WTC11 (cell line): Measurements from ENCODE around the gene MBP. TPM values are rescaled to one million over a fixed set of nuclear protein-coding genes. Genes with fewer than 3 reads are reported as not detected.
A peak's percentile ranks its signal among the peaks of the same experiment; 100 is the strongest.

Experiments
- ATAC-seq: fragments of 200-7000 bp; cut with Tn5 transposase; 2 replicates; pipeline ENCODE4 v1.10.0; 2021; ENCODE audit warnings: mild to moderate bottlenecking, moderate library complexity
- CTCF ChIA-PET: fragments of 300-600 bp; sonication (Branson Sonifier 250); formaldehyde crosslinking; loops from one replicate; lab custom pipeline; 2021; ENCODE audit warnings: antibody characterized with exemption; lab: Charles Lee
- POLR2A ChIA-PET: fragments of 350-600 bp; sonication (Branson Sonifier 250); formaldehyde crosslinking; loops from one replicate; lab custom pipeline; 2021; ENCODE audit warnings: antibody characterized with exemption; lab: Charles Lee
- DNase-seq: peaks from one replicate; pipeline ENCODE4 v3.0.0; 2021; ENCODE audit warnings: low spot score
- H3K27ac Mint-ChIP-seq: 2 replicates; pipeline ENCODE4 v1.8.0; 2021; ENCODE audit warnings: mixed read lengths
- H3K27me3 Mint-ChIP-seq: 2 replicates; pipeline ENCODE4 v1.8.0; 2021; ENCODE audit warnings: low read depth, mild to moderate bottlenecking, moderate library complexity, mixed read lengths
- H3K36me3 Mint-ChIP-seq: 2 replicates; pipeline ENCODE4 v1.8.0; 2021; ENCODE audit warnings: mixed read lengths
- H3K4me1 Mint-ChIP-seq: 2 replicates; pipeline ENCODE4 v1.8.0; 2022; ENCODE audit warnings: mixed read lengths
- H3K4me3 Mint-ChIP-seq: 2 replicates; pipeline ENCODE4 v1.8.0; 2021; ENCODE audit warnings: mild to moderate bottlenecking, moderate library complexity, mixed read lengths
- H3K9me3 Mint-ChIP-seq: 2 replicates; pipeline ENCODE4 v1.8.0; 2021; ENCODE audit warnings: mixed read lengths
- ATF2 ChIP-seq: sonication (generic); formaldehyde crosslinking; IDR thresholded peaks from 2 replicates; pipeline ENCODE4 v1.8.1; 2022; ENCODE audit warnings: low read depth, missing genetic modification reagents, borderline replicate concordance
- CBFB ChIP-seq: sonication (generic); formaldehyde crosslinking; IDR thresholded peaks from 2 replicates; pipeline ENCODE4 v1.8.1; 2022; ENCODE audit warnings: mild to moderate bottlenecking, low read depth, missing genetic modification reagents
- CDX4 ChIP-seq: fragments of 250-450 bp; sonication (Bioruptor Pico); IDR thresholded peaks from 2 replicates; pipeline ENCODE4 v1.9.0; 2021; ENCODE audit warnings: moderate library complexity, mild to moderate bottlenecking, inconsistent platforms, borderline replicate concordance
- CTCF ChIP-seq: fragments of 200-600 bp; IDR thresholded peaks from 2 replicates; pipeline ENCODE4 v1.8.0; 2022; ENCODE audit warnings: antibody characterized with exemption
- E2F1 ChIP-seq: sonication (generic); formaldehyde crosslinking; IDR thresholded peaks from 2 replicates; pipeline ENCODE4 v1.8.0; 2022; ENCODE audit warnings: mild to moderate bottlenecking, missing genetic modification reagents
- E2F5 ChIP-seq: sonication (generic); formaldehyde crosslinking; IDR thresholded peaks from 2 replicates; pipeline ENCODE4 v1.8.1; 2022; ENCODE audit warnings: mild to moderate bottlenecking, moderate library complexity, missing genetic modification reagents
- EMX1 ChIP-seq: fragments of 250-450 bp; sonication (Bioruptor Pico); IDR thresholded peaks from 2 replicates; pipeline ENCODE4 v1.8.0; 2021; ENCODE audit warnings: mild to moderate bottlenecking
- JUN ChIP-seq: sonication (generic); formaldehyde crosslinking; IDR thresholded peaks from 2 replicates; pipeline ENCODE4 v1.8.0; 2023; ENCODE audit warnings: mild to moderate bottlenecking, missing genetic modification reagents
- NFE2L1 ChIP-seq: sonication (generic); formaldehyde crosslinking; IDR thresholded peaks from 2 replicates; pipeline ENCODE4 v1.8.1; 2023; ENCODE audit warnings: missing genetic modification reagents
- OVOL2 ChIP-seq: fragments of 250-450 bp; sonication (Bioruptor Pico); IDR thresholded peaks from 2 replicates; pipeline ENCODE4 v1.9.0; 2021; ENCODE audit warnings: mild to moderate bottlenecking, borderline replicate concordance
- PRRX2 ChIP-seq: fragments of 250-450 bp; sonication (Bioruptor Pico); IDR thresholded peaks from 2 replicates; pipeline ENCODE4 v1.8.0; 2021; ENCODE audit warnings: mild to moderate bottlenecking
- USF1 ChIP-seq: sonication (generic); formaldehyde crosslinking; IDR thresholded peaks from 2 replicates; pipeline ENCODE4 v1.8.0; 2022; ENCODE audit warnings: mild to moderate bottlenecking, missing genetic modification reagents
- ZMAT4 ChIP-seq: fragments of 250-450 bp; sonication (Bioruptor Pico); IDR thresholded peaks from 2 replicates; pipeline ENCODE4 v1.9.0; 2021; ENCODE audit warnings: mild to moderate bottlenecking
- ZNF263 ChIP-seq: sonication (generic); formaldehyde crosslinking; IDR thresholded peaks from 2 replicates; pipeline ENCODE4 v1.8.1; 2022; ENCODE audit warnings: low read depth, mild to moderate bottlenecking, moderate library complexity, missing genetic modification reagents
- ZNF396 ChIP-seq: fragments of 250-450 bp; sonication (Bioruptor Pico); IDR thresholded peaks from 2 replicates; pipeline ENCODE4 v1.8.0; 2021; ENCODE audit warnings: mild to moderate bottlenecking, moderate library complexity, borderline replicate concordance
- ZNF416 ChIP-seq: fragments of 250-450 bp; sonication (Bioruptor Pico); IDR thresholded peaks from 2 replicates; pipeline ENCODE4 v1.9.0; 2021; ENCODE audit warnings: mild to moderate bottlenecking, inconsistent platforms
- ZNF423 ChIP-seq: fragments of 250-450 bp; sonication (Bioruptor Pico); IDR thresholded peaks from 2 replicates; pipeline ENCODE4 v2.1.2; 2022; ENCODE audit warnings: mild to moderate bottlenecking, moderate library complexity
- ZNF425 ChIP-seq: fragments of 250-450 bp; sonication (Bioruptor Pico); conservative IDR thresholded peaks from 2 replicates; pipeline ENCODE4 v1.9.0; 2021; ENCODE audit warnings: mild to moderate bottlenecking
- ZNF671 ChIP-seq: fragments of 250-450 bp; sonication (Bioruptor Pico); IDR thresholded peaks from 2 replicates; pipeline ENCODE4 v1.8.0; 2021; ENCODE audit warnings: mild to moderate bottlenecking
- ZSCAN18 ChIP-seq: fragments of 250-450 bp; sonication (Bioruptor Pico); IDR thresholded peaks from 2 replicates; pipeline ENCODE4 v2.1.2; 2022; ENCODE audit warnings: mild to moderate bottlenecking, moderate library complexity
- total RNA-seq: library from RNA; stranded (reverse); gene quantifications from 3 replicates; pipeline ENCODE4 v1.2.3, GENCODE V29; 2021

The MBP gene
- total RNA-seq, 1 experiment from 2014 or later, result 19.6 TPM

- ChIA-PET POLR2A (interaction anchor here (1.0 kb wide), 1 partner anchor 18 kb away, joined by 3 read pairs; no protein-coding TSS in a partner anchor), CTCF (interaction anchor here (2.3 kb wide), 1 partner anchor 8 kb away, joined by 6 read pairs; no protein-coding TSS in a partner anchor)
- no peaks in the 10 kb centered on the region for H3K9me3 Mint-ChIP-seq
- peaks cover 62% of the 10 kb centered on the region for H3K4me1 Mint-ChIP-seq
- H3K27me3 Mint-ChIP-seq, result no peaks in the 10 kb centered on the region
- peaks cover 7% of the 10 kb centered on the region for H3K36me3 Mint-ChIP-seq
- H3K4me3 Mint-ChIP-seq, result no peak overlapping the region
- peak overlapping the region; percentile 55 for H3K27ac Mint-ChIP-seq
- TF ChIP-seq ZNF396 (CRISPR knock-in tag), result no peak
- no peak for TF ChIP-seq CDX4 (CRISPR knock-in tag)
- no peak for TF ChIP-seq CTCF
- no peak for TF ChIP-seq CBFB
- TF ChIP-seq EMX1 (CRISPR knock-in tag), result no peak
- no peak for TF ChIP-seq JUN
- TF ChIP-seq E2F1 (CRISPR knock-in tag), result no peak
- no peak for TF ChIP-seq ZNF263 (CRISPR knock-in tag)
- TF ChIP-seq ZNF671 (CRISPR knock-in tag), result no peak
- TF ChIP-seq E2F5, result no peak
- no peak for TF ChIP-seq PRRX2 (CRISPR knock-in tag)
- TF ChIP-seq ZNF423 (CRISPR knock-in tag), result no peak
- no peak for TF ChIP-seq ZNF416
- no peak for TF ChIP-seq ZMAT4
- TF ChIP-seq OVOL2 (CRISPR knock-in tag), result no peak
- TF ChIP-seq ZNF425 (CRISPR knock-in tag), result no peak
- TF ChIP-seq ZSCAN18, result no peak
- TF ChIP-seq ATF2, result no peak
- no peak for TF ChIP-seq NFE2L1
- TF ChIP-seq USF1 (CRISPR knock-in tag), result no peak
- TF ChIP-seq, all 79 proteins: peak for 0
- ATAC-seq, result peak; percentile 28; the same call in 1 of the 2 replicates
- no peak for DNase-seq
These were observed 17.2 kb downstream of the MBP start for GRCh38 chr18:77115192-77115953.
